A375 (cell line): ENCODE measurements around the gene SLC25A51. TPM values are rescaled to one million over a fixed set of nuclear protein-coding genes. Genes with fewer than 3 reads are reported as not detected.

Experiments used
- small RNA-seq: library from RNA; depleted of rRNA; stranded (forward); fragments of <200 nt; gene quantifications from one replicate; pipeline ENCODE3, GENCODE V24; 2014
- total RNA-seq: library from RNA; depleted of rRNA; stranded (reverse); fragments of >200 nt; shearing (Covaris generic); gene quantifications from 2 replicates; pipeline ENCODE4 v1.2.3, GENCODE V29; 2014; rRNA removed

Gene SLC25A51
- 19.2 and 21.4 TPM in 2 replicates for total RNA-seq

DNA sequence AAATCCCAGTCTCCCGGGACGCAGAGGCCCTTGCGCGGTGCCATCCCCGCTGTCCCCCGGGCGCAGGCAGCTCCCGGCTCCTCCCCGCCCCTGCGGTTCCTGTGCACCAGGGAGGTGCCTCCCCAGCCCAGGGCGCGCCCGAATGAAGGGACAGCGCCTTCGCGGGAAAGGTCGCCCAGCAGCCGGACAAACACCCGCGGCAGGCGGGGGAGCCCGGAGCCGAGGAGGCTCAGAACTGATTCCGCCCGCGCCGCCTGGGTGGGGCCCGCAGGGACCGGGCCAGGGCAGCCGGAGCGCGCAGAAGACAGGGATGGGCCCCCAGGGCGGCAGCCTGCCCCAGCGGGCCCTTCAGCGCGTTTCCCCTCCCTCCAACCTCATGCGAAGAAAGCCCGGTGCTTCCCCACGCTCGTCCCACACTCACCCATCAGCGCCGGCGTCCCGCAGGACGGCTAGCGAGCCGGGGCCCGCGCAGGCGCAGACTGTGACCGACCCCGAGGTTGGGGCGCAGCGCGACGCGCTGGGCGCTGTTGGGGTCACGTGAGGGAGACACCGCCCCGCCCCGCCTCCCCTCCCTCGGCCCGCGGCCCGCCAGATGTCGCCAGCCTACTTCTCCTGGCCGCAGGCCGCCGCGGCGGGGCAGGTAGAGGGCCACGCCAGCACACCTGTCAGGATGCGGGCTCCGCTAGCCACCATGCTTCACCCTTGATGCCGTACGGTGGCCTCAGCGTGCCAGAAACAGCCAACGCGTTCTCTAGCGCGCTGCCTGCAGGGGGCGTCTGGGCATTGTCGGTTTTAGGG, at the start of gene SLC25A51:
SLC25A51 (minus strand) TSS at position 481 of the 798 bp plus-strand sequence. CDS start 15,577 bp downstream, outside the sequence.

Small RNA genes lying within 50 kb of the gene (small RNA-seq; reads per million reads assigned to genes)
- not detected for gene RNU7-124P

Other genes starting within 250 kb of the SLC25A51 start
- gene TRMT10B, start 150.3 kb downstream of the SLC25A51 start, total RNA-seq: 3.5 and 4.3 TPM in 2 replicates
- gene EXOSC3, start 119.1 kb downstream of the SLC25A51 start, total RNA-seq: 194 and 227 TPM in 2 replicates
- gene DCAF10, start 103.3 kb downstream of the SLC25A51 start, total RNA-seq: 8.9 and 9.6 TPM in 2 replicates
- 29.7 and 31.8 TPM in 2 replicates for gene SHB, start 165.1 kb upstream of the SLC25A51 start, total RNA-seq